IPS-18c (cell line): ENCODE measurements around the gene FSIP2.

Experiments
- H3K4me3 ChIP-seq: 2 replicates; pipeline ENCODE4 v1.7.0; 2013; ENCODE audit warnings: low read depth, mild to moderate bottlenecking, low read length, moderate library complexity; ENCODE audit not compliant: insufficient read depth
- H3K9me3 ChIP-seq: one replicate; pipeline ENCODE4 v1.6.1; 2013; ENCODE audit warnings: mild to moderate bottlenecking, low read length, moderate library complexity; ENCODE audit not compliant: control insufficient read depth, insufficient read depth

The FSIP2 gene, protein sequence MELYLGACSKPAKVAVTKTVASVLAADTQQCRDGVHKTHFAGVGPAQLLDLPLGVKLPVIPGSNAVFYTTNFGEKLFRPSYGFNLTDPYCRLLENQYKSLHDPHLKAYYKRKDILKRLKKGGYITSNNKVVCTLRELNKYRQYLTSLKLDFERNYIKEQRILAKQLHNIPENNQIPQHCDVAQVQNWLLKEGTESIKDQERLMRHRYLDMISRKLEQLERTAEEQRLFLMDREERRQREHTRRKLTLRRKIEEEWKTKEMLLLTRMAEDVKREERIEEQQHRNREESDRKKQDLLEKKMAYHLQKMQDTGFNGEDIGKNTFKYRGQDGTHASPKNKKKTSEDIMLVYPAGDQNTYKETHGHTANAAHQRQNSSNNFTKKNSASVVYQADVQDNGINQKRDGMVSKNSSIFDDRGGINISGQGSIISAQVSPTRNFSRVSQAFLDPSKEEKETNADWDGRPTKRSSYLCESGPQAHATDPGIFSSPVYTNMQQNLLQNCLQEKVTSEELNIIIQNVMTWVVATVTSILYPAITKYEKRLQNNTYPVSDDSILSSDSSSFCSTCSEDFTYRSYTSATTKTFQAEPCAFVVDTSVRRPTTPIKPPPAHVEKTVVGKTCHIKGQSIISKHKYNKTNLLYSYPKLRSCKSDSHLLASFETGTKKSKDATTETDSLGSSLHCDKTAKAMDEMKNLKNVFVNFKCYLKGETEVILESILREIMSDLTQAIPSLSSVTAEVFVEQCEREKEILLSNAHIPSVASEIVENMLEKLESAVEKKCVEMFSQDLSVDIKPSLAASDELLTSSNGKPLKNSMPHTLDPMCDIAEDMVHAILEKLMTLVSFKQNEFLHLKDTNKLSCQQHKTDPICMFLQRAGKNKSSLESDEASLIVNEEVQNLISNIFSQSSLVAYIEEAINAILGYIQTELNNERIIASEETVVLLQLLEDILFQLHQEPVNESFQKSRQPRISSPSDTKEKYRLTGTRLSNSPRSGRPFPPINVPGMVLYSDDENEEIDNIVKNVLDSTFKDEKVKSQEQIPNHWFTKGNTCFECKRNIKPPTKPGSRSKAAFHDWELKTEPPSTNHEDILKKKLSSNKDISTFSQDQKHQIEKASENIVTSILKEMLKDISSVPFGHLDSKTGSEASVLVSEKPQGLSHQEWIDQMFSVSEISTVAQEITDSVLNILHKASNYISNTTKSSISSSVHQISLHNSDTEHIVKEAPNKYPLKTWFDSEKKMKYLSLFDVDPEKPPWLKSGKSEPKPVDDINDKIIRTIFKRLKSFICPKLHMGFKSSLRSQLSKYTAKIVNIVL (N-terminal part only)

GRCh38 chr2:185738679-185739472 lies at the start of gene FSIP2:
Gene FSIP2, plus strand, starts transcription at chr2:185738804. Its CDS starts 91 bp downstream, at chr2:185738895.
- Histone ChIP-seq H3K9me3 (no peaks in the 10 kb centered on the region), H3K4me3 (peak within 1 kb of the TSS; percentile 65; the same call in 1 of the 2 replicates)

DNA sequence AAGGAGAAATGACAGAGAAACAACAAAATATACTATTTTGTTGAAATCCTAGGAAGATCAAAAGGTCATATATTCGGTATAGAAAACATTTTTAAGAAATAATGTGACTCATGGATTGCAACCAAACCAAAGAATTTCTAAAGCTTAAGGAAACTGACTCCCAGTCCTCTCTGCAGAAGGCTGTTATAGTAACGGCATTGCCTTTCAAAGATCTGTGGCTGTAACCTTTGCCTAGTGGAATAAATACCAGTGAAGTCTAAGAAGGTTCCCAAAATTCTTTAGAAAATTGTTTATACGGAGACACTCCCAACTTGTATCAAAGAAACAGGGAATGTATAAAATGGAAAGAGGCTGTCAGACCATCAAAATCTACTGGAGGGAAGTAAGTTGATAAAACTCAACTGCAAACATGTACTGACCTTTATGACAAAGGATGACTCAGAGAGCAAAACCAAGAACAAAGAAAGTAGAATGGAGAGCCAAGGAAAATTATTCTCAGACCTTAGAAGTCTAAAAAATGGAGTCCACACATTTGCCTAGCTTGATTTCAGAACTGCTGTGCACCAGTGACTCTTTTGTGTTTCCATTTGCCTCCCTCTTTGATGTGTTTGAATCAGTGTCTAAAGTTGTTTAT lies 48.6 kb upstream of the FSIP2 start:
- Histone ChIP-seq H3K4me3 (no peak overlapping the region), H3K9me3 (no peaks in the 10 kb centered on the region)

DNA sequence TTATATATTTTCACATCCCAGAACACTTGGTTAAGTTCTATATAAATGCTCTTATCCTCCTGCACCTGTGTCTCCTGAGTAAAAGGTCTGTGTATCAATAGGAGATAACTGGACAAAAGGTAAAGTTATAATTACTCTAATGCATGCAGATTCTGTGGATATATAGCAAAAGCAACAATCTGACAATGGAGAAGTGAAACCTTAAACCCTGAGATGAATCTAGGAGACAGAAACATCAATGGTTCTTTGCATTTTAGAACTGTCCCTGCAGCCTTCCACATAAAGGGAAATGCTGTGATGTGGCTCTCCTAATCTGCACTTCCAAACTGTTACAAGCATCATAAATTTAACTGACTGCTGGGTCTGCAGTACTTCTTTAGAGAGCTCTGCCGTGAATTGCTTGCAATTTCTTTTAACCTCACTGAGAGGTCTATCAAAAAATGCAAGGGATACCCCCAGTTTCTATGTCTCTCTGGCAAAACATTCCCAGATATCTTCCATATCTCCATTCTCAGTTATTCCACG lies 42.8 kb upstream of the FSIP2 start:
- Histone ChIP-seq H3K4me3 (no peak overlapping the region), H3K9me3 (no peaks in the 10 kb centered on the region)

GRCh38 chr2:185700883-185701282 lies 37.7 kb upstream of the FSIP2 start:
- no peaks in the 10 kb centered on the region for H3K9me3 ChIP-seq
- no peak overlapping the region for H3K4me3 ChIP-seq

- Histone ChIP-seq H3K4me3 (no peak overlapping the region), H3K9me3 (no peaks in the 10 kb centered on the region)
Measured at GRCh38 chr2:185734658-185735057, 3.9 kb upstream of the FSIP2 start.

GRCh38 chr2:185736210-185736609 lies 2.4 kb upstream of the FSIP2 start:
- Histone ChIP-seq H3K4me3 (no peak overlapping the region), H3K9me3 (no peaks in the 10 kb centered on the region)

- Histone ChIP-seq H3K4me3 (no peak overlapping the region), H3K9me3 (no peaks in the 10 kb centered on the region)
Measured at GRCh38 chr2:185745864-185746859, 7.6 kb downstream of the FSIP2 start.

DNA sequence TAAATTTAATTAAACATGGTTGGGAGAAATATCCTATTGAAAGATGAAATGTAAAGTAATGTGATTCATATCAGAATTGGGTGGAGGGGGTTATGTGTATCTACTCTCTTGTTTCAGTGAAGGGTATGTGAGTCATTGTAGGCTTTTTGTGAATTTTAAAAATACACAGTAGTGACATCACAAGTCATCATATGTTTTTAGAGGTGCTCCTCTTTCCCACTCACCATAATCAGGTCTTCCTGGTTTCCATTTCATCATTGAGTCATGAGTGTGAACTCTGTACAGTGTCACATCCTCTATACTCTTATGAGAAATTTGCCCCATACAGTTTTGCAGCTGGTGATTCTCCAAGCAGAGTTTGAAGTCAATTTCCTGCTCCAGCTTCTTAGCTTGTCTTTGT lies 18.8 kb downstream of the FSIP2 start:
- H3K9me3 ChIP-seq, result no peaks in the 10 kb centered on the region
- no peak overlapping the region for H3K4me3 ChIP-seq

DNA sequence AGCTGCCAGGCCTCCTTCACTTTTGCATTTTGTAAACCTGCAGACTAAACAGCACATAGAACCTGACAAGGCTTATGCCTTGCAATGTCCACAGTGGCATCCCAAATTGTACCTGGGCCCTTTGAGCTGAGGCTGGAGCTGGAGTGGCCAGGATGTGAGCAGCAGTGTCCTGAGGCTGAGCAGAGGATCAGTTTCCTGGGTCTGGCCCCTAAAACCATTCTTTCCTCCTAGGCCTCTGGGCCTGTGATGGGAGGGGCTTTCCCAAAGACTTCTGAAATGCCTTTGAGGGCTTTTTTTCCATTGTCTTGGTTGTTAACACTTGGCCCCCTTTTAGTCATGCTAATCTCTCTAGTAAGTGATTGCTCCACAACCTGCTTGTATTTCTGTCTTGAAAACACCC lies 32.8 kb downstream of the FSIP2 start:
- Histone ChIP-seq H3K9me3 (peaks cover 8% of the 10 kb centered on the region), H3K4me3 (no peak overlapping the region)

- Histone ChIP-seq H3K9me3 (no peaks in the 10 kb centered on the region), H3K4me3 (no peak overlapping the region)
Measured at GRCh38 chr2:185780890-185781289, 42.3 kb downstream of the FSIP2 start.

- Histone ChIP-seq H3K9me3 (no peaks in the 10 kb centered on the region), H3K4me3 (no peak overlapping the region)
Measured at GRCh38 chr2:185782223-185782769, 43.7 kb downstream of the FSIP2 start.

- no peaks in the 10 kb centered on the region for H3K9me3 ChIP-seq
- no peak overlapping the region for H3K4me3 ChIP-seq
Measured at GRCh38 chr2:185785156-185785555, 46.6 kb downstream of the FSIP2 start.

DNA sequence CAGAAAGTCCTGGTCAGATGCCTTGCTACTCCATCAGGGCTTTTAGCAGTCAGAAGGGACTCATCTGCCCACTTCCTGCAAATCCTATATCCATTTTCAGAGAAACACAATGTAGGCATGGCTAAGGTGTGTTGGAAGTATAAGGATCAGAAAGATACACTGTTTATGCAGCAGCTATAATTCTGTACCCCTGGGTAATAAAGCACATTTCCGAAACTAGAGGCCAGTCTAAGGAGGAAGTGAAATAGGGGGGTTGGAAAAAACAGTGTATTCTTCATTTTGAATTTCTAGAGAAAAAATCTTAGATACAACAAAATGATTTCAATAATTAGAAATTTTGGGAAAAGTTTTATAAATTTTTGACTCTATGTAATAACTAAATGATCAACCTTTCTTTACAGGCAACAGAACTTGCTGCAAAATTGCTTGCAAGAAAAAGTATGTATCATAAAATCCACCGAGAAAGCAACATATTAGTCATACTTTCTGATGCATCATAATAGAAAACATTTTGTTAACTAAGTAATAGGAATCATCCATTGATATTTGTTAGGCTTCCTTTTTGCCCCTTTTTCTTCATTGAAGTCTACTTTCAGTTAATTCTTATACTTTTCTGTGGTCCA lies 47.4 kb downstream of the FSIP2 start:
- no peak overlapping the region for H3K4me3 ChIP-seq
- no peaks in the 10 kb centered on the region for H3K9me3 ChIP-seq
